ENCODE measurements around the gene ELOVL2.

ELOVL2 gene

GRCh38 chr6:11083956-11084355 is 39.9 kb upstream of the ELOVL2 start:
- no peak for DNase-seq (ENCODE audit: low spot score)
- in situ Hi-C loops (cut with MboI; ENCODE audit: low pct_unique_long_range_greater_than_20kb, low sequenced_read_pairs, unreplicated experiment), result no loop called here
- no peak for TF ChIP-seq CTCF (IDR thresholded peaks at IDR 0.05; ENCODE audit: extremely low read depth, insufficient read depth, missing control alignments)

- in situ Hi-C loops (cut with MboI; ENCODE audit: low pct_unique_long_range_greater_than_20kb, low sequenced_read_pairs, unreplicated experiment), result no loop called here
- TF ChIP-seq CTCF (IDR thresholded peaks at IDR 0.05; ENCODE audit: extremely low read depth, insufficient read depth, missing control alignments), result no peak
- no peak for DNase-seq (ENCODE audit: low spot score)
These were observed 39.4 kb upstream of the ELOVL2 start for GRCh38 chr6:11083491-11083890.

- DNase-seq (ENCODE audit: low spot score), result no peak
- TF ChIP-seq CTCF (IDR thresholded peaks at IDR 0.05; ENCODE audit: extremely low read depth, insufficient read depth, missing control alignments), result no peak
- in situ Hi-C loops (cut with MboI; ENCODE audit: low pct_unique_long_range_greater_than_20kb, low sequenced_read_pairs, unreplicated experiment), result no loop called here
These were observed 36.2 kb upstream of the ELOVL2 start for GRCh38 chr6:11080296-11080695.

- in situ Hi-C loops (cut with MboI; ENCODE audit: low pct_unique_long_range_greater_than_20kb, low sequenced_read_pairs, unreplicated experiment), result no loop called here
- no peak for TF ChIP-seq CTCF (IDR thresholded peaks at IDR 0.05; ENCODE audit: extremely low read depth, insufficient read depth, missing control alignments)
- no peak for DNase-seq (ENCODE audit: low spot score)
These were observed 34.2 kb upstream of the ELOVL2 start for GRCh38 chr6:11078266-11078665.

- DNase-seq (ENCODE audit: low spot score), result no peak
- in situ Hi-C loops (cut with MboI; ENCODE audit: low pct_unique_long_range_greater_than_20kb, low sequenced_read_pairs, unreplicated experiment), result no loop called here
- TF ChIP-seq CTCF (IDR thresholded peaks at IDR 0.05; ENCODE audit: extremely low read depth, insufficient read depth, missing control alignments), result no peak
These were observed 32.4 kb upstream of the ELOVL2 start for GRCh38 chr6:11076540-11076939.

- no peak for TF ChIP-seq CTCF (IDR thresholded peaks at IDR 0.05; ENCODE audit: extremely low read depth, insufficient read depth, missing control alignments)
- in situ Hi-C loops (cut with MboI; ENCODE audit: low pct_unique_long_range_greater_than_20kb, low sequenced_read_pairs, unreplicated experiment), result no loop called here
- DNase-seq (ENCODE audit: low spot score), result no peak
These were observed 28.0 kb upstream of the ELOVL2 start for GRCh38 chr6:11072101-11072500.

GRCh38 chr6:11069760-11070159 is 25.7 kb upstream of the ELOVL2 start:
- in situ Hi-C loops (cut with MboI; ENCODE audit: low pct_unique_long_range_greater_than_20kb, low sequenced_read_pairs, unreplicated experiment), result loop anchor here (10.0 kb wide), 1 partner anchor 115 kb away; no protein-coding TSS in a partner anchor
- TF ChIP-seq CTCF (IDR thresholded peaks at IDR 0.05; ENCODE audit: extremely low read depth, insufficient read depth, missing control alignments), result no peak
- DNase-seq (ENCODE audit: low spot score), result no peak
